HCT116 (cell line): ENCODE results near the gene GNG2. TPM values are rescaled to one million over a fixed set of nuclear protein-coding genes. Genes with fewer than 3 reads are reported as not detected.

ENCODE experiments used
- ATAC-seq: fragments of 200-7000 bp; cut with Tn5 transposase; 2 replicates; pipeline ENCODE4 v1.9.1; 2020; ENCODE audit warnings: mild to moderate bottlenecking, moderate library complexity
- BruUV-seq: library from RNA; stranded (reverse); fragments of 400-500 nt; replicated peaks from 2 replicates; lab custom pipeline; 2021; lab: Mats Ljungman, UMichigan
- CTCF ChIA-PET: fragments of 300-600 bp; sonication (Branson Sonifier 250); formaldehyde crosslinking; loops from one replicate; lab custom pipeline; 2021; ENCODE audit warnings: antibody characterized with exemption; lab: Charles Lee
- POLR2A ChIA-PET: fragments of 300-600, 350-600 bp; sonication (Branson Sonifier 250); formaldehyde crosslinking; loops from one replicate; lab custom pipeline; 2021; ENCODE audit warnings: antibody characterized with exemption; lab: Charles Lee
- RAD21 ChIA-PET, 2 experiments: fragments of 300-600 bp; sonication (Branson Sonifier 250); formaldehyde crosslinking; loops; one replicate each; lab custom pipeline; 2023; ENCODE audit warnings: low total read pairs in 2 of 2; ENCODE audit not compliant: uncharacterized antibody in 2 of 2, unreplicated experiment in 2 of 2, low non-redundant PET in 1 of 2; lab: Charles Lee
- DNase-seq: peaks from one replicate; pipeline ENCODE4 v3.0.0-alpha.2; 2010; ENCODE audit warnings: low read depth, low spot score
- H2AFZ ChIP-seq: fragments of 200-600 bp; shearing (Covaris generic), sonication (generic); 2 replicates; pipeline ENCODE4 v1.6.1; 2017; ENCODE audit warnings: low read depth, mixed run types, mixed read lengths, antibody characterized with exemption, low read length; ENCODE audit not compliant: poor library complexity, severe bottlenecking
- H3K27ac ChIP-seq: 2 replicates; pipeline ENCODE4 v1.5.1; 2012; ENCODE audit warnings: low read depth, low read length
- H3K27me3 ChIP-seq: fragments of 200-600 bp; sonication (generic); 2 replicates; pipeline ENCODE4 v1.6.1; 2016; ENCODE audit warnings: mixed run types, low read length, mixed read lengths; ENCODE audit not compliant: insufficient read depth
- H3K36me3 ChIP-seq, 2 experiments: fragments of 200-500 bp in 1 of 2; fragments of 200-600 bp in 1 of 2; sonication (Bioruptor generic) in 1 of 2; sonication (generic) in 1 of 2; 2 replicates each; pipeline versions ENCODE4 v1.5.1 to v1.6.1; 2014 to 2016; ENCODE audit warnings: low read length in 2 of 2, inconsistent platforms in 1 of 2, mixed read lengths in 1 of 2, mixed run types in 1 of 2; ENCODE audit not compliant: insufficient read depth in 2 of 2, control insufficient read depth in 1 of 2
- H3K4me1 ChIP-seq, 2 experiments: fragments of 200-600 bp in 1 of 2; sonication (generic) in 1 of 2; 2 replicates each; pipeline versions ENCODE4 v1.5.1 to v1.6.1; 2012 to 2017; ENCODE audit warnings: low read length in 2 of 2, inconsistent platforms in 1 of 2, mild to moderate bottlenecking in 1 of 2, mixed read lengths in 1 of 2, mixed run types in 1 of 2, moderate library complexity in 1 of 2; ENCODE audit not compliant: insufficient read depth in 2 of 2, control insufficient read depth in 1 of 2
- H3K4me2 ChIP-seq: fragments of 200-600 bp; sonication (generic); 2 replicates; pipeline ENCODE4 v1.6.1; 2017; ENCODE audit warnings: mixed run types, low read length, mixed read lengths
- H3K4me3 ChIP-seq, 2 experiments: fragments of 200-600 bp in 1 of 2; sonication (generic) in 1 of 2; replicated peaks in 1 of 2; 2 replicates each; pipeline ENCODE4 v1.5.1; 2011 to 2016; ENCODE audit warnings: low read length in 2 of 2, control low read depth in 1 of 2, low read depth in 1 of 2, mild to moderate bottlenecking in 1 of 2, mixed read lengths in 1 of 2, mixed run types in 1 of 2
- H3K79me2 ChIP-seq: fragments of 200-600 bp; sonication (generic); 2 replicates; pipeline ENCODE4 v1.6.1; 2017; ENCODE audit warnings: mild to moderate bottlenecking, mixed run types, low read length, moderate library complexity, mixed read lengths; ENCODE audit not compliant: insufficient read depth
- H3K9ac ChIP-seq: fragments of 200-600 bp; sonication (generic); 2 replicates; pipeline ENCODE4 v1.6.1; 2016; ENCODE audit warnings: low read length, mixed read lengths
- H3K9me2 ChIP-seq: fragments of 200-600 bp; sonication (generic), shearing (Covaris generic); 2 replicates; pipeline ENCODE4 v1.6.1; 2017; ENCODE audit warnings: mixed run types, mild to moderate bottlenecking, moderate library complexity; ENCODE audit not compliant: insufficient read depth
- H3K9me3 ChIP-seq, 2 experiments: fragments of 200-500 bp in 1 of 2; fragments of 200-600 bp in 1 of 2; sonication (Bioruptor generic) in 1 of 2; sonication (generic) in 1 of 2; 2 replicates each; pipeline ENCODE4 v1.6.1; 2014 to 2017; ENCODE audit warnings: low read length in 2 of 2, mixed read lengths in 2 of 2, inconsistent platforms in 1 of 2, low read depth in 1 of 2, mild to moderate bottlenecking in 1 of 2, mixed run types in 1 of 2, moderate library complexity in 1 of 2; ENCODE audit not compliant: control insufficient read depth in 1 of 2, insufficient read depth in 1 of 2
- H4K20me1 ChIP-seq: fragments of 200-600 bp; sonication (generic), shearing (Covaris generic); 2 replicates; pipeline ENCODE4 v1.6.1; 2017; ENCODE audit warnings: mixed run types, mild to moderate bottlenecking, moderate library complexity; ENCODE audit not compliant: insufficient read depth
- CEBPB ChIP-seq: IDR thresholded peaks from 2 replicates; pipeline ENCODE4 v1.6.1; 2012; ENCODE audit warnings: low read depth
- EGR1 ChIP-seq: IDR thresholded peaks from 2 replicates; pipeline ENCODE4 v1.6.1; 2012; ENCODE audit warnings: low read depth
- EZH2phosphoT487 ChIP-seq: fragments of 200-600 bp; IDR thresholded peaks from 2 replicates; pipeline ENCODE4 v1.6.1; 2018; ENCODE audit warnings: antibody characterized with exemption, borderline replicate concordance
- FOSL1 ChIP-seq: IDR thresholded peaks from 2 replicates; pipeline ENCODE4 v1.6.1; 2012; ENCODE audit warnings: low read depth
- JUND ChIP-seq: IDR thresholded peaks from 2 replicates; pipeline ENCODE4 v1.6.1; 2012
- MAX ChIP-seq: IDR thresholded peaks from 2 replicates; pipeline ENCODE4 v1.6.1; 2012
- POLR2A ChIP-seq: IDR thresholded peaks from 2 replicates; pipeline ENCODE4 v1.7.0; 2011; ENCODE audit warnings: borderline replicate concordance; ENCODE audit not compliant: insufficient read depth, insufficient read length; ENCODE audit errors: extremely low read depth
- POLR2AphosphoS5 ChIP-seq: IDR thresholded peaks from 2 replicates; pipeline ENCODE4 v1.6.1; 2011; ENCODE audit warnings: mild to moderate bottlenecking, low read depth, low read length, moderate library complexity
- REST ChIP-seq: IDR thresholded peaks from 2 replicates; pipeline ENCODE4 v1.6.1; 2012; ENCODE audit warnings: low read depth
- TCF7L2 ChIP-seq: IDR thresholded peaks from 2 replicates; pipeline ENCODE4 v1.7.0; 2011; ENCODE audit warnings: borderline replicate concordance, inconsistent platforms; ENCODE audit not compliant: insufficient read depth, insufficient read length; ENCODE audit errors: extremely low read depth
- ZFX ChIP-seq: fragments of 450-650 bp; IDR thresholded peaks from 2 replicates; pipeline ENCODE4 v1.6.1; 2017
- ZNF274 ChIP-seq: fragments of 200-500 bp; sonication (Bioruptor generic); IDR thresholded peaks from 2 replicates; pipeline ENCODE4 v1.6.1; 2014; ENCODE audit warnings: mild to moderate bottlenecking, low read depth, low read length, inconsistent platforms
- intact Hi-C: fragments of 100-400 bp; cut with micrococcal nuclease; formaldehyde crosslinking; loops from 2 replicates; pipeline ENCODE4 v1.10.0; 2022
- total RNA-seq: library from RNA; stranded (reverse); gene quantifications from one replicate; pipeline ENCODE4 v1.2.1, GENCODE V29; 2021; ENCODE audit not compliant: unreplicated experiment

The GNG2 gene
- total RNA-seq, 1 experiment from 2014 or later: 0.74 TPM

GRCh38 chr14:51960866-51961265 is 100.5 kb downstream of the GNG2 start:
- RAD21 ChIA-PET: no interaction called here
- Histone ChIP-seq H3K9me2 (no peaks in the 10 kb centered on the region), H3K27me3 (no peaks in the 10 kb centered on the region), H3K4me1 (no peaks in the 10 kb centered on the region; a peak in 1 of 4 replicates), H3K36me3 (no peaks in the 10 kb centered on the region), H3K4me2 (no peak overlapping the region), H3K79me2 (no peaks in the 10 kb centered on the region), H3K9me3 (no peaks in the 10 kb centered on the region), H3K9ac (no peak overlapping the region), H3K27ac (no peak overlapping the region), H2AFZ (no peak overlapping the region), H3K4me3 (no peak overlapping the region), H4K20me1 (no peaks in the 10 kb centered on the region)
- CTCF ChIA-PET: no interaction called here
- intact Hi-C loops: no loop called here
- TF ChIP-seq JUND: no peak
- no peak for TF ChIP-seq POLR2A
- TF ChIP-seq POLR2AphosphoS5: no peak
- no peak for TF ChIP-seq EGR1
- TF ChIP-seq TCF7L2: no peak
- no peak for TF ChIP-seq FOSL1
- TF ChIP-seq EZH2phosphoT487: no peak
- TF ChIP-seq ZFX: no peak
- TF ChIP-seq MAX: no peak
- TF ChIP-seq CEBPB: no peak
- no peak for TF ChIP-seq ZNF274
- no peak for TF ChIP-seq REST
- BruUV-seq: no TSS peak
- DNase-seq (no peak), ATAC-seq (no peak)
- POLR2A ChIA-PET: no interaction called here
